GM23338 (cell line): ENCODE measurements around the gene CELSR3. TPM values are rescaled to one million over a fixed set of nuclear protein-coding genes. Genes with fewer than 3 reads are reported as not detected.

ENCODE experiments used
- ATAC-seq: fragments of 200-7000 bp; cut with Tn5 transposase; 3 replicates; pipeline ENCODE4 v1.9.1; 2020
- DNase-seq: peaks from one replicate; pipeline ENCODE4 v3.0.0-alpha.2; 2015; ENCODE audit warnings: low spot score
- H2AFZ ChIP-seq: fragments of 200-600 bp; sonication (generic); 2 replicates; pipeline ENCODE4 v1.8.0; 2016; ENCODE audit warnings: antibody characterized with exemption, mild to moderate bottlenecking, moderate library complexity
- H3F3A ChIP-seq: fragments of 200-600 bp; sonication (generic); replicated peaks from 2 replicates; pipeline ENCODE4 v1.8.0; 2017; ENCODE audit warnings: antibody characterized with exemption, mixed run types, low read depth
- H3K27ac ChIP-seq: fragments of 200-600 bp; sonication (generic); 2 replicates; pipeline ENCODE4 v1.6.1; 2016; ENCODE audit warnings: low read depth
- H3K27me3 ChIP-seq: fragments of 200-600 bp; sonication (generic); 2 replicates; pipeline ENCODE4 v1.8.0; 2016; ENCODE audit warnings: mild to moderate bottlenecking, mixed run types, moderate library complexity; ENCODE audit not compliant: insufficient read depth
- H3K36me3 ChIP-seq: fragments of 200-600 bp; sonication (generic); 2 replicates; pipeline ENCODE4 v1.8.0; 2016; ENCODE audit warnings: mild to moderate bottlenecking; ENCODE audit not compliant: insufficient read depth
- H3K4me1 ChIP-seq: fragments of 200-600 bp; sonication (generic); 2 replicates; pipeline ENCODE4 v1.8.0; 2016; ENCODE audit warnings: mild to moderate bottlenecking, moderate library complexity; ENCODE audit not compliant: insufficient read depth
- H3K4me2 ChIP-seq: fragments of 200-600 bp; sonication (generic); 2 replicates; pipeline ENCODE4 v1.7.1; 2017; ENCODE audit warnings: mixed run types
- H3K4me3 ChIP-seq: fragments of 200-600 bp; sonication (generic); 2 replicates; pipeline ENCODE4 v1.6.1; 2016; ENCODE audit warnings: mixed run types
- H3K79me2 ChIP-seq: fragments of 200-600 bp; sonication (generic); replicated peaks from 2 replicates; pipeline ENCODE4 v1.8.0; 2017; ENCODE audit warnings: mild to moderate bottlenecking; ENCODE audit not compliant: insufficient read depth
- H3K9me2 ChIP-seq: fragments of 200-600 bp; sonication (generic); 2 replicates; pipeline ENCODE4 v1.8.0; 2017; ENCODE audit not compliant: insufficient read depth
- H4K20me1 ChIP-seq: fragments of 200-600 bp; sonication (generic); replicated peaks from 2 replicates; pipeline ENCODE4 v1.8.0; 2017; ENCODE audit warnings: mild to moderate bottlenecking; ENCODE audit not compliant: insufficient read depth
- H3K27ac Mint-ChIP-seq: 2 replicates; pipeline ENCODE4 v1.8.0; 2020; ENCODE audit warnings: inconsistent platforms, mild to moderate bottlenecking, moderate library complexity, mixed read lengths
- H3K27me3 Mint-ChIP-seq: 3 replicates; pipeline ENCODE4 v1.8.0; 2022; ENCODE audit warnings: low read depth, mild to moderate bottlenecking, moderate library complexity, mixed read lengths, inconsistent platforms; ENCODE audit not compliant: insufficient read depth, poor library complexity
- H3K36me3 Mint-ChIP-seq: 3 replicates; pipeline ENCODE4 v1.8.0; 2021; ENCODE audit warnings: low read depth, mild to moderate bottlenecking, inconsistent platforms, moderate library complexity, mixed read lengths
- H3K4me1 Mint-ChIP-seq: 3 replicates; pipeline ENCODE4 v1.8.0; 2020; ENCODE audit warnings: mild to moderate bottlenecking, inconsistent platforms, mixed read lengths
- H3K4me3 Mint-ChIP-seq: 3 replicates; pipeline ENCODE4 v1.8.0; 2021; ENCODE audit warnings: moderate library complexity, mild to moderate bottlenecking, inconsistent platforms, mixed read lengths
- H3K9me3 Mint-ChIP-seq: 3 replicates; pipeline ENCODE4 v1.8.0; 2020; ENCODE audit warnings: moderate library complexity, mild to moderate bottlenecking, inconsistent platforms, mixed read lengths
- CREB1 ChIP-seq: fragments of 250-450 bp; sonication (Bioruptor Pico); IDR thresholded peaks from 2 replicates; pipeline ENCODE4 v1.5.0; 2020; ENCODE audit warnings: low read depth, mild to moderate bottlenecking, moderate library complexity
- EZH2phosphoT487 ChIP-seq: fragments of 200-600 bp; sonication (generic); IDR thresholded peaks from one replicate; pipeline ENCODE4 v1.8.1; 2018; ENCODE audit warnings: antibody characterized with exemption; ENCODE audit not compliant: unreplicated experiment
- JUNB ChIP-seq: IDR thresholded peaks from one replicate; pipeline ENCODE4 v1.6.1; 2016; ENCODE audit warnings: antibody characterized with exemption; ENCODE audit not compliant: unreplicated experiment
- POLR2AphosphoS5 ChIP-seq: IDR thresholded peaks from 2 replicates; pipeline ENCODE4 v1.6.1; 2016; ENCODE audit warnings: antibody characterized with exemption, low read depth
- REST ChIP-seq: IDR thresholded peaks from one replicate; pipeline ENCODE4 v1.6.1; 2018; ENCODE audit warnings: antibody characterized with exemption; ENCODE audit not compliant: unreplicated experiment
- STAT1 ChIP-seq: IDR thresholded peaks from one replicate; pipeline ENCODE4 v1.6.1; 2016; ENCODE audit warnings: antibody characterized with exemption; ENCODE audit not compliant: unreplicated experiment
- ZNF114 ChIP-seq: fragments of 250-450 bp; sonication (Bioruptor Pico); IDR thresholded peaks from 2 replicates; pipeline ENCODE4 v1.5.0; 2020; ENCODE audit warnings: mild to moderate bottlenecking, moderate library complexity
- polyA plus RNA-seq: library from polyadenylated mRNA; unstranded; fragments of >200 nt; fragmentation: Nextera tagmentation; extraction: Ambion mirVana; gene quantifications from 2 replicates; pipeline ENCODE4 v1.2.1, GENCODE V29; 2016
- total RNA-seq: library from RNA; depleted of rRNA; stranded (reverse); fragments of >200 nt; shearing (Covaris generic); gene quantifications from 2 replicates; pipeline ENCODE4 v1.2.3, GENCODE V29; 2014

The CELSR3 gene
- total and polyA plus RNA-seq, 2 experiments from 2014 or later, result 7.5 to 33.3 TPM

GRCh38 chr3:48652923-48653715, 9.6 kb downstream of the CELSR3 start (continued):
- TF ChIP-seq REST, result no peak

GRCh38 chr3:48651771-48652170, 10.9 kb downstream of the CELSR3 start:
- H2AFZ ChIP-seq, result no peak overlapping the region
- no peak overlapping the region for H3K4me3 Mint-ChIP-seq
- H3K4me1 ChIP-seq, result peaks cover 3% of the 10 kb centered on the region; the same call in 1 of the 2 replicates
- ATAC-seq, result no peak
- no peak overlapping the region for H3K4me2 ChIP-seq
- no peak overlapping the region for H3K27ac Mint-ChIP-seq
- H3K4me1 Mint-ChIP-seq, result peaks cover 8% of the 10 kb centered on the region; the same call in 2 of the 3 replicates
- H3K4me3 ChIP-seq, result no peak overlapping the region
- H3K79me2 ChIP-seq, result no peaks in the 10 kb centered on the region
- H3K27ac ChIP-seq, result no peak overlapping the region
- DNase-seq, result no peak
- H3K27me3 Mint-ChIP-seq, result peaks cover 14% of the 10 kb centered on the region
- no peaks in the 10 kb centered on the region for H3K9me2 ChIP-seq
- no peaks in the 10 kb centered on the region; the same call in 2 of the 3 replicates for H3K9me3 Mint-ChIP-seq
- H3K27me3 ChIP-seq, result no peaks in the 10 kb centered on the region
- H4K20me1 ChIP-seq, result 0 out of 2 replicates have a peak, but pooled peaks cover 3% of the 10 kb centered on the region
- H3K36me3 Mint-ChIP-seq, result peaks cover 31% of the 10 kb centered on the region
- H3F3A ChIP-seq, result peaks cover 7% of the 10 kb centered on the region
- no peaks in the 10 kb centered on the region for H3K36me3 ChIP-seq
- TF ChIP-seq ZNF114 (CRISPR knock-in tag), result no peak
- no peak for TF ChIP-seq CREB1 (CRISPR knock-in tag)
- TF ChIP-seq STAT1, result no peak
- no peak for TF ChIP-seq REST
- no peak for TF ChIP-seq JUNB
- no peak for TF ChIP-seq EZH2phosphoT487
- no peak for TF ChIP-seq POLR2AphosphoS5
